ENCODE results near the gene OR9Q1. TPM values are rescaled to one million over a fixed set of nuclear protein-coding genes. Genes with fewer than 3 reads are reported as not detected.
"Not testable (repeated sequence)": the region's sequence is repeated elsewhere in the genome, so short reads cannot be mapped to it uniquely, and the experiment has no call there.

Gene OR9Q1
- total RNA-seq, 2 donors from 2014 or later, result not detected

- Histone ChIP-seq H3K27me3 (replicated peaks; ENCODE audit: insufficient read depth) (no peaks in the 10 kb centered on the region), H3K9me3 (no peaks in the 10 kb centered on the region), H3K4me3 (no peak overlapping the region), H3K36me3 (no peaks in the 10 kb centered on the region), H3K4me1 (replicated peaks) (no peaks in the 10 kb centered on the region), H3K27ac (no peak overlapping the region)
- WGBS, result 33% methylated on average over 3 of the region's 3 CpGs
- intact Hi-C loops (cut with DNase I), result no loop called here
- TF ChIP-seq CTCF (IDR thresholded peaks at IDR 0.05) (no peak), POLR2AphosphoS5 (IDR thresholded peaks at IDR 0.05) (no peak), POLR2A (IDR thresholded peaks at IDR 0.05) (no peak)
- DNase-seq (ENCODE audit: low spot score), result no peak
Measured at GRCh38 chr11:58192229-58192628, 168.5 kb downstream of the OR9Q1 start.

GRCh38 chr11:58193391-58193790, 169.7 kb downstream of the OR9Q1 start:
- no peak for DNase-seq (ENCODE audit: low spot score)
- Histone ChIP-seq H3K4me1 (replicated peaks) (no peaks in the 10 kb centered on the region), H3K27ac (no peak overlapping the region), H3K27me3 (replicated peaks; ENCODE audit: insufficient read depth) (no peaks in the 10 kb centered on the region), H3K36me3 (no peaks in the 10 kb centered on the region), H3K4me3 (no peak overlapping the region), H3K9me3 (no peaks in the 10 kb centered on the region)
- intact Hi-C loops (cut with DNase I), result no loop called here
- TF ChIP-seq CTCF (IDR thresholded peaks at IDR 0.05) (no peak), POLR2A (IDR thresholded peaks at IDR 0.05) (no peak), POLR2AphosphoS5 (IDR thresholded peaks at IDR 0.05) (no peak)

- Histone ChIP-seq H3K27ac (no peak overlapping the region), H3K27me3 (replicated peaks; ENCODE audit: insufficient read depth) (no peaks in the 10 kb centered on the region), H3K4me3 (no peak overlapping the region), H3K36me3 (no peaks in the 10 kb centered on the region), H3K4me1 (replicated peaks) (no peaks in the 10 kb centered on the region), H3K9me3 (no peaks in the 10 kb centered on the region)
- TF ChIP-seq POLR2A (IDR thresholded peaks at IDR 0.05) (no peak), CTCF (IDR thresholded peaks at IDR 0.05) (no peak), POLR2AphosphoS5 (IDR thresholded peaks at IDR 0.05) (no peak)
- no peak for DNase-seq (ENCODE audit: low spot score)
- intact Hi-C loops (cut with DNase I), result no loop called here
- 95% methylated on average over 2 of the region's 2 CpGs for WGBS
Measured at GRCh38 chr11:58195939-58196338, 172.3 kb downstream of the OR9Q1 start.

GRCh38 chr11:58199271-58199670, 175.6 kb downstream of the OR9Q1 start:
- no peak for TF ChIP-seq POLR2AphosphoS5 (IDR thresholded peaks at IDR 0.05)
- no peak for TF ChIP-seq POLR2A (IDR thresholded peaks at IDR 0.05)
- TF ChIP-seq CTCF (IDR thresholded peaks at IDR 0.05), result no peak
- 43% methylated on average over 1 of the region's 1 CpG for WGBS
- H3K9me3 ChIP-seq, result no peaks in the 10 kb centered on the region
- H3K27ac ChIP-seq, result no peak overlapping the region
- no peaks in the 10 kb centered on the region for H3K4me1 ChIP-seq (replicated peaks)
- no peak for DNase-seq (ENCODE audit: low spot score)
- H3K36me3 ChIP-seq, result no peaks in the 10 kb centered on the region
- intact Hi-C loops (cut with DNase I), result no loop called here
- no peak overlapping the region for H3K4me3 ChIP-seq
- no peaks in the 10 kb centered on the region for H3K27me3 ChIP-seq (replicated peaks; ENCODE audit: insufficient read depth)

GRCh38 chr11:58204042-58204441, 180.4 kb downstream of the OR9Q1 start, which contains the start of gene OR1S2:
OR1S2 (minus strand) TSS chr11:58204142; CDS start chr11:58204142, 0 bp downstream.
- intact Hi-C loops (cut with DNase I), result no loop called here
- H3K27ac ChIP-seq, result no peak within 1 kb of the TSS
- no peaks in the 10 kb centered on the region for H3K27me3 ChIP-seq (replicated peaks; ENCODE audit: insufficient read depth)
- H3K4me3 ChIP-seq, result no peak within 1 kb of the TSS
- no peaks in the 10 kb centered on the region for H3K4me1 ChIP-seq (replicated peaks)
- H3K36me3 ChIP-seq, result no peaks in the 10 kb centered on the region
- no peaks in the 10 kb centered on the region for H3K9me3 ChIP-seq
- no peak for TF ChIP-seq POLR2AphosphoS5 (IDR thresholded peaks at IDR 0.05)
- no peak for TF ChIP-seq POLR2A (IDR thresholded peaks at IDR 0.05)
- no peak for TF ChIP-seq CTCF (IDR thresholded peaks at IDR 0.05)
- DNase-seq (ENCODE audit: low spot score), result no peak

GRCh38 chr11:58212420-58212819, 188.7 kb downstream of the OR9Q1 start, which contains the start of gene OR1S1:
OR1S1 (plus strand) TSS chr11:58212720.
- H3K27me3 ChIP-seq (replicated peaks; ENCODE audit: insufficient read depth); H3K27ac ChIP-seq; H3K36me3 ChIP-seq; H3K4me1 ChIP-seq (replicated peaks); H3K4me3 ChIP-seq; H3K9me3 ChIP-seq; intact Hi-C loops (cut with DNase I); DNase-seq (ENCODE audit: low spot score): not testable (repeated sequence)
- WGBS, result 73% methylated on average over 1 of the region's 2 CpGs
